Measurements from ENCODE around the gene PCDH1.
A peak's percentile ranks its signal among the peaks of the same experiment; 100 is the strongest.
"Not testable (repeated sequence)": the region's sequence is repeated elsewhere in the genome, so short reads cannot be mapped to it uniquely, and the experiment has no call there.

Gene PCDH1

GRCh38 chr5:141878186-141878710 is at the start of gene PCDH1:
TSS of gene PCDH1 (minus strand) at chr5:141878410. CDS start at chr5:141878262, 148 bp downstream.
- peak; percentile 19 for DNase-seq

GRCh38 chr5:141926434-141926833 is 48.2 kb upstream of the PCDH1 start:
- DNase-seq, result no peak

GRCh38 chr5:141923448-141924313 is 45.5 kb upstream of the PCDH1 start, which contains the start of gene DELE1:
TSS of gene DELE1 (plus strand) at chr5:141923871. CDS start at chr5:141923942, 71 bp downstream.
- peak; percentile 75 for DNase-seq

- DNase-seq, result not testable (repeated sequence)
Measured at GRCh38 chr5:141922827-141923447, 44.7 kb upstream of the PCDH1 start.

GRCh38 chr5:141920771-141921170 is 42.6 kb upstream of the PCDH1 start:
- no peak for DNase-seq

GRCh38 chr5:141919218-141920119 is 41.3 kb upstream of the PCDH1 start:
- no peak for DNase-seq

GRCh38 chr5:141917760-141918159 is 39.5 kb upstream of the PCDH1 start:
- no peak for DNase-seq

GRCh38 chr5:141916522-141916921 is 38.3 kb upstream of the PCDH1 start:
- no peak for DNase-seq

GRCh38 chr5:141915881-141916336 is 37.7 kb upstream of the PCDH1 start:
- DNase-seq, result no peak

- DNase-seq, result no peak
Measured at GRCh38 chr5:141914797-141915196, 36.6 kb upstream of the PCDH1 start.

GRCh38 chr5:141914199-141914743 is 36.1 kb upstream of the PCDH1 start:
- DNase-seq, result peak; percentile 27

- DNase-seq, result no peak
Measured at GRCh38 chr5:141913560-141914198, 35.5 kb upstream of the PCDH1 start.

- DNase-seq, result no peak
Measured at GRCh38 chr5:141910271-141910673, 32.1 kb upstream of the PCDH1 start.

- DNase-seq, result no peak
Measured at GRCh38 chr5:141909212-141909611, 31.0 kb upstream of the PCDH1 start.

GRCh38 chr5:141908796-141909195 is 30.6 kb upstream of the PCDH1 start:
- DNase-seq, result no peak

GRCh38 chr5:141906972-141907371 is 28.8 kb upstream of the PCDH1 start:
- no peak for DNase-seq

GRCh38 chr5:141906517-141906916 is 28.3 kb upstream of the PCDH1 start:
- DNase-seq, result no peak

GRCh38 chr5:141904551-141904950 is 26.3 kb upstream of the PCDH1 start:
- DNase-seq, result no peak

GRCh38 chr5:141903261-141903660 is 25.1 kb upstream of the PCDH1 start:
- DNase-seq, result no peak

- DNase-seq, result no peak
Measured at GRCh38 chr5:141902015-141902814, 24.0 kb upstream of the PCDH1 start.

GRCh38 chr5:141898448-141899049 is 20.3 kb upstream of the PCDH1 start:
- DNase-seq, result no peak

Data from NCI-H1092 treated with DMSO at 0.1 percent for 48 hours (cell line).